IMR-90 (cell line): ENCODE measurements around the gene ARRDC5. TPM values are rescaled to one million over a fixed set of nuclear protein-coding genes. Genes with fewer than 3 reads are reported as not detected.

Experiments used
- ATAC-seq: fragments of 200-7000 bp; cut with Tn5 transposase; 2 replicates; pipeline ENCODE4 v1.9.1; 2020; ENCODE audit warnings: low read depth, mild to moderate bottlenecking, moderate library complexity
- BruUV-seq: library from RNA; stranded (reverse); fragments of 400-500 nt; replicated peaks from 2 replicates; lab custom pipeline; 2021; lab: Mats Ljungman, UMichigan
- CTCF ChIA-PET: fragments of 300-600 bp; formaldehyde crosslinking; extraction: SDS; loops from one replicate; lab custom pipeline; 2021; ENCODE audit warnings: antibody characterized with exemption; lab: Yijun Ruan, JAX
- POLR2A ChIA-PET: fragments of 300-600 bp; sonication (Branson Sonifier 250); formaldehyde crosslinking; loops from one replicate; lab custom pipeline; 2022; ENCODE audit warnings: antibody characterized with exemption; ENCODE audit not compliant: unreplicated experiment; lab: Charles Lee
- DNase-seq: peaks from one replicate; pipeline ENCODE4 v3.0.0; 2013
- H2AFZ ChIP-seq: replicated peaks from 2 replicates; pipeline ENCODE3; 2013; ENCODE audit warnings: low read length, mild to moderate bottlenecking; ENCODE audit not compliant: poor library complexity
- H2AK5ac ChIP-seq: 2 replicates; pipeline ENCODE4 v1.6.1; 2013; ENCODE audit warnings: low read depth, low read length, inconsistent platforms
- H2AK9ac ChIP-seq: replicated peaks from 2 replicates; pipeline ENCODE3; 2013; ENCODE audit warnings: mild to moderate bottlenecking, low read depth, low read length, moderate library complexity; ENCODE audit not compliant: poor library complexity
- H2BK120ac ChIP-seq: 2 replicates; pipeline ENCODE4 v1.6.1; 2013; ENCODE audit warnings: low read depth, low read length, inconsistent platforms
- H2BK15ac ChIP-seq: 3 replicates; pipeline ENCODE4 v1.6.1; 2013; ENCODE audit warnings: low read depth, low read length, inconsistent platforms
- H2BK20ac ChIP-seq: 2 replicates; pipeline ENCODE4 v1.6.1; 2013; ENCODE audit warnings: low read depth, mild to moderate bottlenecking, inconsistent platforms, low read length, moderate library complexity
- H2BK5ac ChIP-seq: 2 replicates; pipeline ENCODE4 v1.6.1; 2013; ENCODE audit warnings: mild to moderate bottlenecking, low read depth, low read length, inconsistent platforms; ENCODE audit not compliant: poor library complexity, severe bottlenecking
- H3K14ac ChIP-seq: replicated peaks from 2 replicates; pipeline ENCODE4 v1.6.1; 2013; ENCODE audit warnings: low read depth, low read length, inconsistent platforms
- H3K18ac ChIP-seq: 2 replicates; pipeline ENCODE4 v1.6.1; 2013; ENCODE audit warnings: low read depth, low read length, control low read depth
- H3K23ac ChIP-seq: 2 replicates; pipeline ENCODE4 v1.6.1; 2013; ENCODE audit warnings: low read depth, low read length, inconsistent platforms
- H3K27ac ChIP-seq: 2 replicates; pipeline ENCODE4 v1.5.1; 2013; ENCODE audit warnings: mild to moderate bottlenecking, control low read depth, low read length; ENCODE audit not compliant: insufficient read depth
- H3K27me3 ChIP-seq: 2 replicates; pipeline ENCODE4 v1.6.1; 2013; ENCODE audit warnings: low read length; ENCODE audit not compliant: control insufficient read depth, insufficient read depth
- H3K36me3 ChIP-seq: 2 replicates; pipeline ENCODE4 v1.6.1; 2013; ENCODE audit warnings: low read length, mixed read lengths; ENCODE audit not compliant: control insufficient read depth, insufficient read depth
- H3K4ac ChIP-seq: 2 replicates; pipeline ENCODE4 v1.6.1; 2013; ENCODE audit warnings: low read depth, low read length, inconsistent platforms
- H3K4me1 ChIP-seq: 2 replicates; pipeline ENCODE4 v1.6.1; 2013; ENCODE audit warnings: low read length, mixed read lengths; ENCODE audit not compliant: control insufficient read depth, insufficient read depth
- H3K4me2 ChIP-seq: 2 replicates; pipeline ENCODE4 v1.6.1; 2013; ENCODE audit warnings: low read depth, mild to moderate bottlenecking, control low read depth, low read length, moderate library complexity
- H3K4me3 ChIP-seq: 2 replicates; pipeline ENCODE4 v1.5.1; 2013; ENCODE audit warnings: low read depth, mild to moderate bottlenecking, control low read depth, low read length, moderate library complexity; ENCODE audit not compliant: insufficient read depth
- H3K56ac ChIP-seq: 2 replicates; pipeline ENCODE4 v1.6.1; 2013; ENCODE audit warnings: low read length, inconsistent platforms; ENCODE audit not compliant: insufficient read depth; ENCODE audit errors: extremely low read depth
- H3K79me1 ChIP-seq, 2 experiments: 2 replicates each; pipeline ENCODE4 v1.6.1; 2013; ENCODE audit warnings: low read length in 2 of 2, inconsistent platforms in 1 of 2, low read depth in 1 of 2
- H3K9ac ChIP-seq: 2 replicates; pipeline ENCODE4 v1.6.1; 2013; ENCODE audit warnings: low read depth, low read length, control low read depth
- H3K9me1 ChIP-seq: 2 replicates; pipeline ENCODE4 v1.6.1; 2013; ENCODE audit warnings: low read length, inconsistent platforms; ENCODE audit not compliant: insufficient read depth
- H3K9me3 ChIP-seq: 2 replicates; pipeline ENCODE4 v1.6.1; 2013; ENCODE audit warnings: low read length; ENCODE audit not compliant: control insufficient read depth, insufficient read depth
- H4K20me1 ChIP-seq: 2 replicates; pipeline ENCODE4 v1.6.1; 2013; ENCODE audit warnings: low read length, inconsistent platforms; ENCODE audit not compliant: insufficient read depth
- H4K5ac ChIP-seq: 2 replicates; pipeline ENCODE4 v1.6.1; 2013; ENCODE audit warnings: mild to moderate bottlenecking, low read depth, low read length, control low read depth
- H4K8ac ChIP-seq, 2 experiments: 2 replicates each; pipeline ENCODE4 v1.6.1; 2013; ENCODE audit warnings: low read depth in 2 of 2, low read length in 2 of 2, control low read depth in 1 of 2, inconsistent platforms in 1 of 2
- H4K91ac ChIP-seq: 2 replicates; pipeline ENCODE4 v1.6.1; 2013; ENCODE audit warnings: low read depth, low read length, inconsistent platforms; ENCODE audit not compliant: insufficient read depth
- CHD1 ChIP-seq: IDR thresholded peaks from 2 replicates; pipeline ENCODE4 v1.6.1; 2012; ENCODE audit warnings: low read depth, low read length, improper control_type of control experiment
- FOS ChIP-seq: fragments of 150-350 bp; IDR thresholded peaks from 2 replicates; pipeline ENCODE4 v1.6.1; 2016; ENCODE audit warnings: low read depth, low read length
- MAFK ChIP-seq: IDR thresholded peaks from 2 replicates; pipeline ENCODE4 v1.6.1; 2012; ENCODE audit warnings: low read depth, low read length, improper control_type of control experiment
- MAZ ChIP-seq: IDR thresholded peaks from 2 replicates; pipeline ENCODE4 v1.6.1; 2012; ENCODE audit warnings: low read depth, mild to moderate bottlenecking, low read length, improper control_type of control experiment, moderate library complexity, borderline replicate concordance
- MXI1 ChIP-seq: IDR thresholded peaks from 2 replicates; pipeline ENCODE4 v1.6.1; 2012; ENCODE audit warnings: low read depth, mild to moderate bottlenecking, low read length, moderate library complexity, borderline replicate concordance
- NFE2L2 ChIP-seq: fragments of 150-350 bp; IDR thresholded peaks from 2 replicates; pipeline ENCODE4 v1.6.1; 2016; ENCODE audit warnings: low read depth, mild to moderate bottlenecking, low read length
- POLR2A ChIP-seq: IDR thresholded peaks from 2 replicates; pipeline ENCODE4 v1.6.1; 2012; ENCODE audit warnings: mild to moderate bottlenecking, low read depth, low read length
- RFX5 ChIP-seq: IDR thresholded peaks from 2 replicates; pipeline ENCODE4 v1.8.0; 2012; ENCODE audit warnings: low read depth, mild to moderate bottlenecking, low read length, moderate library complexity
- SMC3 ChIP-seq: fragments of 150-350 bp; IDR thresholded peaks from 2 replicates; pipeline ENCODE4 v1.6.1; 2016; ENCODE audit warnings: low read depth, mild to moderate bottlenecking, antibody characterized with exemption, low read length, moderate library complexity
- WGBS, 2 experiments: methylation state at CpG; one replicate each; pipeline versions ENCODE4 v1.1.5 to v1.1.7; 2013; ENCODE audit warnings: missing lambda C conversion rate in 2 of 2; ENCODE audit not compliant: insufficient read length in 1 of 2; ENCODE audit errors: extremely low coverage in 2 of 2; 5-methylcytosine and 5-hydroxymethylcytosine counted together
- dilution Hi-C: fragments of 300-500 bp; cut with HindIII; formaldehyde crosslinking; loops from one replicate; pipeline ENCODE4 v1.14.3; 2018; ENCODE audit warnings: low sequenced_read_pairs; ENCODE audit not compliant: unreplicated experiment
- in situ Hi-C: fragments of 300-500 bp; cut with MboI; formaldehyde crosslinking; loops from 3 replicates; pipeline ENCODE4 v1.14.3; 2019; ENCODE audit warnings: low sequenced_read_pairs, inconsistent platforms, mixed read lengths
- intact Hi-C: fragments of 100-400 bp; cut with micrococcal nuclease; formaldehyde crosslinking; loops from 2 replicates; pipeline ENCODE4 v1.10.0; 2022
- polyA plus RNA-seq, 3 experiments: library from polyadenylated mRNA; depleted of rRNA; stranded (reverse); fragments of >200 nt; gene quantifications; 2 replicates each; pipeline ENCODE4 v1.2.3, GENCODE V29; 2012; ENCODE audit warnings: low replicate concordance in 1 of 3
- total RNA-seq: library from RNA; depleted of rRNA; stranded (reverse); fragments of >200 nt; gene quantifications from 2 replicates; pipeline ENCODE4 v1.2.3, GENCODE V29; 2012
- TF ChIP-seq, protein P1 (sequence below): fragments of 150-350 bp; IDR thresholded peaks from 2 replicates; pipeline ENCODE4 v1.6.1; 2017; ENCODE audit warnings: mild to moderate bottlenecking, antibody characterized with exemption, low read length, low read depth
- TF ChIP-seq, protein P2 (sequence below): conservative IDR thresholded peaks from 2 replicates; pipeline ENCODE4 v1.5.1; 2012; ENCODE audit warnings: mild to moderate bottlenecking, low read depth, low read length, improper control_type of control experiment
- TF ChIP-seq, protein P3 (sequence below): fragments of 150-350 bp; IDR thresholded peaks from 2 replicates; pipeline ENCODE4 v1.6.1; 2016; ENCODE audit warnings: low read depth, mild to moderate bottlenecking, low read length, moderate library complexity, borderline replicate concordance

The ARRDC5 gene
- total and polyA plus RNA-seq, 2 of the 4 experiments (the other 2 are of a cell fraction): not detected

DNA sequence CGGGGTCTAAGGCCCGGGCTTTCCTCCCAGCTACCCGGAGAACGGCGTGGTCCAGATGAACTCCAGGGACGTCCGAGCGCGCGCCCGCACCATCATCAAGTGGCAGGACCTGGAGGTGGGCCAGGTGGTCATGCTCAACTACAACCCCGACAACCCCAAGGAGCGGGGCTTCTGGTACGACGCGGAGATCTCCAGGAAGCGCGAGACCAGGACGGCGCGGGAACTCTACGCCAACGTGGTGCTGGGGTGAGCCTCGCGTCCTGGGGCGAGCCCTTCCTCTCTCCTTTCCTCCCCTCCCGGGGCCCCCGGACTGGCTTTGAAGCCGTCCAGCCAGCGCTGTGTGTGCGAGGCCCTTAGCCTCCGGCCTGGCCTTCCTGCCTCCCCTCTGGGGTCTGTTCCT lies 30.0 kb upstream of the ARRDC5 start:
- Histone ChIP-seq H3K9ac (no peak overlapping the region), H3K56ac (no peak overlapping the region), H2AFZ (no peak overlapping the region), H4K20me1 (peaks cover 39% of the 10 kb centered on the region), H3K79me1 (peaks cover 26 to 81% of the 10 kb centered on the region in 2 experiments), H4K8ac (no peak overlapping the region), H3K4me2 (no peak overlapping the region), H4K91ac (no peak overlapping the region), H3K27me3 (no peaks in the 10 kb centered on the region), H2AK9ac (peak overlapping the region; percentile 16), H2BK20ac (no peak overlapping the region), H3K18ac (no peak overlapping the region), H2BK120ac (no peak overlapping the region), H3K4me1 (no peaks in the 10 kb centered on the region; the same call in 1 of the 2 replicates), H2BK5ac (no peak overlapping the region), H3K4me3 (no peak overlapping the region), H3K14ac (no peak overlapping the region), H3K9me1 (peaks cover 6% of the 10 kb centered on the region; the same call in 1 of the 2 replicates), H2AK5ac (no peak overlapping the region), H3K23ac (no peak overlapping the region), H2BK15ac (no peak overlapping the region), H4K5ac (no peak overlapping the region), H3K36me3 (peaks cover 31% of the 10 kb centered on the region), H3K9me3 (no peaks in the 10 kb centered on the region), H3K27ac (no peak overlapping the region), H3K4ac (no peak overlapping the region)
- DNase-seq (no peak), ATAC-seq (no peak)
- ChIA-PET POLR2A (no interaction called here), CTCF (no interaction called here)
- intact Hi-C loops (no loop called here), in situ Hi-C loops (no loop called here), dilution Hi-C loops (no loop called here)
- BruUV-seq: no TSS peak
- 98% methylated on average over 11 of the region's 32 CpGs; no CpG with 5 or more reads in 1 of the 2 experiments for WGBS, 2 experiments
- TF ChIP-seq MXI1 (no peak), NFE2L2 (no peak), MAFK (no peak), FOS (no peak), POLR2A (no peak), RFX5 (no peak), MAZ (no peak), CHD1 (no peak), SMC3 (no peak)
- TF ChIP-seq, protein P1, sequence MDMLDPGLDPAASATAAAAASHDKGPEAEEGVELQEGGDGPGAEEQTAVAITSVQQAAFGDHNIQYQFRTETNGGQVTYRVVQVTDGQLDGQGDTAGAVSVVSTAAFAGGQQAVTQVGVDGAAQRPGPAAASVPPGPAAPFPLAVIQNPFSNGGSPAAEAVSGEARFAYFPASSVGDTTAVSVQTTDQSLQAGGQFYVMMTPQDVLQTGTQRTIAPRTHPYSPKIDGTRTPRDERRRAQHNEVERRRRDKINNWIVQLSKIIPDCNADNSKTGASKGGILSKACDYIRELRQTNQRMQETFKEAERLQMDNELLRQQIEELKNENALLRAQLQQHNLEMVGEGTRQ: no peak
- TF ChIP-seq, protein P2, sequence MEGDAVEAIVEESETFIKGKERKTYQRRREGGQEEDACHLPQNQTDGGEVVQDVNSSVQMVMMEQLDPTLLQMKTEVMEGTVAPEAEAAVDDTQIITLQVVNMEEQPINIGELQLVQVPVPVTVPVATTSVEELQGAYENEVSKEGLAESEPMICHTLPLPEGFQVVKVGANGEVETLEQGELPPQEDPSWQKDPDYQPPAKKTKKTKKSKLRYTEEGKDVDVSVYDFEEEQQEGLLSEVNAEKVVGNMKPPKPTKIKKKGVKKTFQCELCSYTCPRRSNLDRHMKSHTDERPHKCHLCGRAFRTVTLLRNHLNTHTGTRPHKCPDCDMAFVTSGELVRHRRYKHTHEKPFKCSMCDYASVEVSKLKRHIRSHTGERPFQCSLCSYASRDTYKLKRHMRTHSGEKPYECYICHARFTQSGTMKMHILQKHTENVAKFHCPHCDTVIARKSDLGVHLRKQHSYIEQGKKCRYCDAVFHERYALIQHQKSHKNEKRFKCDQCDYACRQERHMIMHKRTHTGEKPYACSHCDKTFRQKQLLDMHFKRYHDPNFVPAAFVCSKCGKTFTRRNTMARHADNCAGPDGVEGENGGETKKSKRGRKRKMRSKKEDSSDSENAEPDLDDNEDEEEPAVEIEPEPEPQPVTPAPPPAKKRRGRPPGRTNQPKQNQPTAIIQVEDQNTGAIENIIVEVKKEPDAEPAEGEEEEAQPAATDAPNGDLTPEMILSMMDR: no peak
- TF ChIP-seq, protein P3, sequence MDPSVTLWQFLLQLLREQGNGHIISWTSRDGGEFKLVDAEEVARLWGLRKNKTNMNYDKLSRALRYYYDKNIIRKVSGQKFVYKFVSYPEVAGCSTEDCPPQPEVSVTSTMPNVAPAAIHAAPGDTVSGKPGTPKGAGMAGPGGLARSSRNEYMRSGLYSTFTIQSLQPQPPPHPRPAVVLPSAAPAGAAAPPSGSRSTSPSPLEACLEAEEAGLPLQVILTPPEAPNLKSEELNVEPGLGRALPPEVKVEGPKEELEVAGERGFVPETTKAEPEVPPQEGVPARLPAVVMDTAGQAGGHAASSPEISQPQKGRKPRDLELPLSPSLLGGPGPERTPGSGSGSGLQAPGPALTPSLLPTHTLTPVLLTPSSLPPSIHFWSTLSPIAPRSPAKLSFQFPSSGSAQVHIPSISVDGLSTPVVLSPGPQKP: no peak
